HG03469 (cell line): ENCODE data around the gene ARHGAP6.
"Not testable (repeated sequence)": the region's sequence is repeated elsewhere in the genome, so short reads cannot be mapped to it uniquely, and the experiment has no call there.

Experiments used
- ATAC-seq: cut with Tn5 transposase; IDR thresholded peaks from one replicate; pipeline ENCODE4 v1.9.1; 2021; ENCODE audit warnings: mild to moderate bottlenecking, moderate library complexity, moderate number of reproducible peaks; ENCODE audit not compliant: unreplicated experiment

Gene ARHGAP6

GRCh38 chrX:11579636-11580600 lies 85.8 kb downstream of the ARHGAP6 start:
- no peak for ATAC-seq

DNA sequence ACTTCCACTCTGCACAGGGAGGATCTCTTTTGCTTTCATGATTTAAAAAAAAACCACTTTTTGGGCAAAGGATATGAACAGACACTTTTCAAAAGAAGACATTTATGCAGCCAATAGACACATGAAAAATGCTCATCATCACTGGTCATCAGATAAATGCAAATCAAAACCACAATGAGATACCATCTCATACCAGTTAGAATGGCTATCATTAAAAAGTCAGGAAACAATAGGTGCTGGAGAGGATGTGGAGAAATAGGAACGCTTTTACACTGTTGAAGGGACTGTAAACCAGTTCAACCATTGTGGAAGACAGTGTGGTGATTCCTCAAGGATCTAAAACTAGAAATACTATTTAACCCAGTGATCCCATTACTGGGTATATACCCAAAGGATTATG lies 87.4 kb downstream of the ARHGAP6 start:
- ATAC-seq, result not testable (repeated sequence)

GRCh38 chrX:11577603-11578002 lies 88.1 kb downstream of the ARHGAP6 start:
- ATAC-seq, result no peak

GRCh38 chrX:11575332-11575731 lies 90.4 kb downstream of the ARHGAP6 start:
- ATAC-seq, result no peak

DNA sequence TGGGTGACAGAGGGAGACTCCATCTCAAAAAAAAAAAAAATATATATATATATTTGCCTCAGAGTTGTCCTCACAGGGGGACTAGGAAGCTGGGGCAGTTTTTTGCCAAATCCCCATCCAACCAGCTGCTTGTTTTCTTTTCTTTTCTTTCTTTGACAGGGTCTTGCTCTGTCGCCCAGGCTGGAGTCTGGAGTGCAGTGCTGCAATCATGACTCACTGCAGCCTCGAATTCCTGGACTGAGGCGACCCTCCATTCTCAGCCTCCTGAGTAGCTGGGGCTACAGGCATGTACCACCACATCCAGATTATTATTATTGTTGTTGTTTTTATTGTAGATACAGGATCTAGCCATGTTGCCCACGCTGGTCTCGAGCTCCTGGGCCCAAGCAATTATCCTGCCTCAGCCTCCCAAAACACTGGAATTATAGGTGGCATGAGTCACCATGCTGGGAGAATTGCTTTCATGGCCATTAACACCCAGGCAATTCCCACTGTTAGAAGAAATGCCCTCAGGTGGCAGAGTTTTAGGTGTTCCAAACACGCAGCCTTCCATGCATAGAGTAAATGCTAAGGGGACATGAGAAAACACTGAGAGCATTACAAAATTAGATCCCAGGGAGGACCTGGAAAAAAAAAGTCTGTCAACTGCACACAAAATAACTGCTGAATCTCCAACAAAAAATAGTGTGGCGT lies 98.0 kb downstream of the ARHGAP6 start:
- ATAC-seq, result no peak

- no peak for ATAC-seq
Measured at GRCh38 chrX:11566789-11567188, 98.9 kb downstream of the ARHGAP6 start.

GRCh38 chrX:11566173-11566572 lies 99.5 kb downstream of the ARHGAP6 start:
- no peak for ATAC-seq

GRCh38 chrX:11564546-11564945 lies 101.2 kb downstream of the ARHGAP6 start:
- no peak for ATAC-seq

DNA sequence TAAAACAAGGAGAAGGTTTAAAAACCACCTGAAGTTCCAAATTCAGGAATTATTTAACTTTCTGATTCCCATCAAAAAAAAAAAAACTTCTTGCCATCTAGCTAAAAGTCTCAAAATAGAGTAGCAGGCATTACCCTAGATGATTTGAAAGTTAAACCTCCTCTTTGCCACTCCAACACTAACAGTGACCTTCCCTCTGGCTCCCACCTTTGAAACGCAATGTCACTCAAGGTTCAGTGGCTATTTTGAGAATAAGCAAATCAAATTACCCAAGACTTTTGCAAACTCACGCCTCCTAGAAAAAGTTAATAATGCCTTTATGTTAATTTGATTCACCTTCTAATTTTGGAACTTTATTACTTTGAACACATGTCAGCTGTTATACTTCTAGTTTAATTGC lies 103.2 kb downstream of the ARHGAP6 start:
- ATAC-seq, result no peak

DNA sequence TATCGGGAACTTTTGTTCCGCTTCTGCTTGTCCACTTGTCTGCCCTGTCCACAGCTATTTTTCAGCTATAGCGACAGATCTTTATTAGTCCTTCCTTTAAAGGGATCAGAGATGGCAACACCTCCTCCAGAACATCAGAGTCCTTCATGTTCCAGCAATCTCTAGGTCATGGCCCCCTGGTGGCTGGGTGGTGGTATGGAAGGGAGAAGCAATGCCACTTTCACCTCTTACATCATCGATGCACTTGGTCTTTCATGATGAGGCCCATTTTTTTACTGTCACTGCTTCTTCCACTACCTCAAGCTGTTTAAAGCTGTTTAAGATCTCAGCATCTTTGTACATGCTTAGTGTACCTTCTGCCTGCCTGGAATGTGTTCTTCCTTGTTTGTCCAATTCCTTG lies 106.7 kb downstream of the ARHGAP6 start:
- no peak for ATAC-seq

- ATAC-seq, result no peak
Measured at GRCh38 chrX:11557120-11557519, 108.6 kb downstream of the ARHGAP6 start.

- ATAC-seq, result no peak
Measured at GRCh38 chrX:11555759-11556158, 110.0 kb downstream of the ARHGAP6 start.

DNA sequence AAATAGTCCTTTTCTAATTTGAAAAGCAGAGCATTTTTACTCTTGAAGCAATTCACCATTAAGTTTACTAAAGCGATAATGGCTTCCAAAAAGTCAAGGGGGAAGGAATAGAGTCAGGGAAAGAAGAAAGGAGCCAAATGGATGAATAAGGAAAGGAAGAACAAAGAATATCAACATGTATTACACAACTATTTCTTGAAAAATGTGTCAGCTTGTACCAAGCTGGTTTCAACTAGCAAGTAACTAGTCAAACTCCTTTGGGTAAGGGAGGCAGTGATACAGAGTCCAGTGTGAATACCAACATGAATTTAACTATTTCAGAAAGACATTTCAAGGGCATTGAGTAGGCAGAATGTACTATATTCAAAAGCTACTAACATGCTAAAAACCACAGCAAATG lies 112.1 kb downstream of the ARHGAP6 start:
- ATAC-seq, result no peak

DNA sequence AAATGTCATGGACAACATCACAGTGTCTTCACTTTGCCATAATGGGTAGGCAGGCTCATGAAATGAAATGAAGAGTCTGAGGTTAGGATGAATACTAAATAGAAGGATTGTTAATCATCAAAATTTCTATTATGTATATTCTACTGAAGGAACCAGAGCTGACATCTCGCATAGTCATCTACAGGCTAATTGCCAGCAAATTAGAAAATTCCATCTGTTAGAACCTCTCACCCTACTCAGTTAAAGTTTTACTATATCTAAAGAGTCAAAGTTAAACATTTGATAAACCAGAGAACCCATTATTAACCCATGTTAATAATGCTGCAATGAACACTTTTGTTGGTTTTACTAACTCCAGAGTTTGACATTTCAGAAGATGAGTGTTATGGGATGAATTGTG lies 114.6 kb downstream of the ARHGAP6 start:
- no peak for ATAC-seq

DNA sequence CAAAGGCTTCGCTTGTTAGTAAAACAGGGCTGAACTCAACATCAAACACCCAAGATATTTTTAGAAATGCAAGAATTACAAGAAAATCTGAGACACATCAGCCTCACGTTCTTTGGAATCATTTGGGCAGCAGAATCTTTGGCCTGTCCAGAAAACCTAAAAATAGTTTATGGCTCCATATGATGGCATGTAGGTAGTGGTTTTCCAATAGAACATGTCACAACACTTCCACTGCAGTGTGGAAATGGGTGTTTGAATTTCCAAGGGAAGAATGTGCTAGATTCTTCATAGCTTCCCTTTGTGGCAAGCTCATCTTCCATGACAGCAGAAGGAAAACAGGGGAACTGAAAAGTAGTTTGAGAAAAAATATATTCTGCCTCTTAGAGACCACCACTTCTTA lies 118.8 kb downstream of the ARHGAP6 start:
- ATAC-seq, result no peak

- no peak for ATAC-seq
Measured at GRCh38 chrX:11543249-11543648, 122.5 kb downstream of the ARHGAP6 start.

GRCh38 chrX:11541510-11541909 lies 124.2 kb downstream of the ARHGAP6 start:
- no peak for ATAC-seq

DNA sequence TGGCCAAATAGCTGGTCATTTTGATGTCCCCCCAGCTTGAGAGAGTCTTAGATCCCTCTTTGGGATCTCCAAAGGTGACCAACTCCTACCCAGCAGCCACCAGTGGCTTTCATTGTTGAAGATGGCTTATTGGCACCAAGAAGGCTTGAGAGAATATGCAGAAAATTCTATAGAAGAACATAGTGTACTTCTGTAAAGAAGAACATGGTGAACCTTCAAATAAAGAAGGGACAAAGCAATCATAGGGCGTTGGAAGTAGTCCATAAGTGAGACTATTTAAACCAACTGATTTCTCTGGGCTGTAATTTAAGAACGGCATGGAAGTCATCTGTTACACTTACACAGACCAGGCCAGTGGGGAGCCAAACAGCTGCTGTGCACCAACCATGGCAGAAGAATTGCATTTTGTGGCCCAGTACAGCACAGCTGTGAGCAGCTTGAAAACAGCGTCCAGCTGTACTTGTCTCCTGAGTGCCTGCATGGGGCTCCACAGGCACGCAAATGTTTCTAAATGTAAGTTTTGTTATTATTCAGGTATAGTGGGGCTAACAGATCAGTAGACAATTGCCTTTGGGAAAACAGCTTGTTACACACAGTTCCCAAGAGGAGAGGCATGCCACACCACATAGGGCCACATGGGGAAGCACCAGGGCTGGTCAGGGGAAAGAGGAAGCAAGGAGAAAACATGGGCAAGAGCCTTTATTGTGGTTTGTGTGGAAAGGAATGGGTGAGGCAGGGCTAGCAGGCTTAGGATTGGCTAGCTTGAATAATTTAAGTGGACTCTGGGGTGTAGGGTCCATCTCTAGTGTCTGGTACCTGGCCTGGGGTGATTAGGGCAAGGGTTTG lies 125.0 kb downstream of the ARHGAP6 start:
- ATAC-seq, result peak; percentile 82

DNA sequence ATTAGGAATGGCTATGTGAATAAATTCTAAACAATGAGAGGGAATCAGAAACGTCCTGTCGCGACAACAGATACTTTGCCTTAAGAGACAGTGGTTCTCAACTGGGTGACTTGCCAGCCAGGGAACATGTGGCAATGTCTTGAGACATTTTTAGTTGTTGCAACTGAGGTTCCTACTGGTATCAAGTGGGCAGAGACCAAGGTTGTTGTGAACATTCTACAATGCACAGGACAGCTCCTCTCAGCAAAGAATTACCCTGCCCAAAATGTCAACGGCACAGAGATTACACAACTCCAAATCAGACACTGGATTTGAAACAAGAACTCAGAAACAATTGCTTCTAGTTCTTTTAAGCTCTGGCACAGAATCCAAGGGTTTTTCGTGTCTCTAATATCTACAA lies 128.6 kb downstream of the ARHGAP6 start:
- no peak for ATAC-seq

DNA sequence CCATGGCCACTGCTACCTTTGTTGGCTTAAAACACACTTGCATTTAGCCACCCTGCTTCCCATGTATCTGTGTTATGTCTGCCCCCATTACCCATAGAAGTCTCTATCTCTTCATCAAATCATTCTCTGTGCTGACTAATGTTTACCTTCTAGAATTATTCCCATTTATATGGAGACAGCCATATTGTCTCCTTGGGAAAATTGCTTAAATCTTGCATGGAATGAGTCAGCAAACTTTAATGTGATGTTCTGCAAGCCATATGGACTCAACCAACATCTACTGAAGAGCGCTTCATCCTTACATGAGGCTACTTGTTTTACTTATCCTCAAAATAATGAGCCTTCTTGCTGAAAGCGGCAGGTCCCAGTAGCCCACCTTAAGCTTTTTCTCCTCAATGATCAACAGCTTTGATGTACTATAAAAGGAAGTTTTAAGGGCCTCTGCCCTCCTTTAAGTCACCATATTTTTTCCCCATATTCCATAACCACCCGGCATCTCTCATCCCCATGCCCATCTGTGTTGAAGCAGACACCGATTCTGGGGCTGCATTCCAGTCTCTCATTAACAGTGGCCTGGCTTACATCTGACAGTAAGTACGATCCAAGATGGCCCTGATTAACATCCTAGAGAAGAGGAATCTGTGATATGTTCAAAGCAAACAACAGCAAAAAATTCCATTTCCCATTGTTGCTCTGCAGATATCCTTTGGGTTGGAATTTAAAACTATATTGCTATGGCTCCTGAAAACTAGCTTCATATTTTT lies 130.4 kb downstream of the ARHGAP6 start:
- no peak for ATAC-seq
